HG03520 (cell line): Measurements from ENCODE around the gene SNX25.
"Not testable (repeated sequence)": the region's sequence is repeated elsewhere in the genome, so short reads cannot be mapped to it uniquely, and the experiment has no call there.

ENCODE experiments used
- ATAC-seq: cut with Tn5 transposase; IDR thresholded peaks from one replicate; pipeline ENCODE4 v1.9.1; 2021; ENCODE audit warnings: mild to moderate bottlenecking, moderate library complexity; ENCODE audit not compliant: unreplicated experiment

Gene SNX25

GRCh38 chr4:185229021-185229818 is 19.8 kb downstream of the SNX25 start:
- ATAC-seq, result no peak

- no peak for ATAC-seq
These were observed 23.0 kb downstream of the SNX25 start for GRCh38 chr4:185232370-185232769.

- ATAC-seq, result no peak
These were observed 25.9 kb downstream of the SNX25 start for GRCh38 chr4:185235119-185235842.

- ATAC-seq, result no peak
These were observed 26.6 kb downstream of the SNX25 start for GRCh38 chr4:185235843-185236503.

GRCh38 chr4:185237175-185237574 is 27.8 kb downstream of the SNX25 start:
- ATAC-seq, result no peak

- ATAC-seq, result no peak
These were observed 28.9 kb downstream of the SNX25 start for GRCh38 chr4:185238215-185238681.

- ATAC-seq, result no peak
These were observed 29.4 kb downstream of the SNX25 start for GRCh38 chr4:185238750-185239149.

GRCh38 chr4:185240486-185240885 is 31.1 kb downstream of the SNX25 start:
- ATAC-seq, result not testable (repeated sequence)

GRCh38 chr4:185242749-185243533 is 33.5 kb downstream of the SNX25 start:
- ATAC-seq, result no peak

- ATAC-seq, result no peak
These were observed 34.5 kb downstream of the SNX25 start for GRCh38 chr4:185243879-185244278.

GRCh38 chr4:185244763-185245162 is 35.4 kb downstream of the SNX25 start:
- no peak for ATAC-seq

GRCh38 chr4:185246453-185246852 is 37.1 kb downstream of the SNX25 start:
- no peak for ATAC-seq

GRCh38 chr4:185247151-185247550 is 37.8 kb downstream of the SNX25 start:
- no peak for ATAC-seq

- no peak for ATAC-seq
These were observed 39.1 kb downstream of the SNX25 start for GRCh38 chr4:185248393-185249039.

- no peak for ATAC-seq
These were observed 39.7 kb downstream of the SNX25 start for GRCh38 chr4:185249105-185249504.

- no peak for ATAC-seq
These were observed 45.0 kb downstream of the SNX25 start for GRCh38 chr4:185254434-185254833.

- no peak for ATAC-seq
These were observed 46.5 kb downstream of the SNX25 start for GRCh38 chr4:185255868-185256267.

- ATAC-seq, result no peak
These were observed 47.0 kb downstream of the SNX25 start for GRCh38 chr4:185256446-185256845.

GRCh38 chr4:185257086-185257485 is 47.7 kb downstream of the SNX25 start:
- no peak for ATAC-seq

GRCh38 chr4:185257694-185258093 is 48.3 kb downstream of the SNX25 start:
- no peak for ATAC-seq
